Pancreas (tissue), 10 donors: ENCODE data around the gene DPH7. TPM values are rescaled to one million over a fixed set of nuclear protein-coding genes. Genes with fewer than 3 reads are reported as not detected.
A peak's percentile ranks its signal among the peaks of the same experiment; 100 is the strongest.
"Not testable (repeated sequence)": the region's sequence is repeated elsewhere in the genome, so short reads cannot be mapped to it uniquely, and the experiment has no call there.

Experiments used
- ATAC-seq, 4 donors: fragments of 200-7000 bp; cut with Tn5 transposase; one replicate each; pipeline versions ENCODE4 v1.8.0 to v1.9.1; 2020; ENCODE audit warnings: mild to moderate bottlenecking in 4 of 4, moderate library complexity in 4 of 4
- DNase-seq, 6 donors: peaks; one replicate each; pipeline ENCODE4 v3.0.0-alpha.2; 2020
- FAIRE-seq: peaks from 2 replicates; lab custom pipeline; 2012; peaks lifted over from hg19 to GRCh38; lab: Jason Lieb, UNC
- H3K27ac ChIP-seq, 4 donors: fragments of 200-600 bp; sonication (generic); 1 replicate in 3 of 4; 2 replicates in 1 of 4; pipeline versions ENCODE4 v1.5.0 to v1.8.0; 2020
- H3K27me3 ChIP-seq, 4 donors: fragments of 200-600 bp; one replicate each; pipeline ENCODE4 v1.8.0; 2021
- H3K36me3 ChIP-seq, 3 donors: fragments of 200-600 bp; sonication (generic) in 1 of 3; one replicate each; pipeline versions ENCODE4 v1.5.0 to v1.8.0; 2020 to 2021
- H3K4me1 ChIP-seq, 3 donors: fragments of 200-600 bp; one replicate each; pipeline ENCODE4 v1.8.0; 2021
- H3K4me3 ChIP-seq, 4 donors: fragments of 200-600 bp; sonication (generic) in 2 of 4; one replicate each; pipeline versions ENCODE4 v1.5.0 to v1.8.0; 2020 to 2021
- H3K9me3 ChIP-seq, 4 donors: fragments of 200-600 bp; one replicate each; pipeline ENCODE4 v1.8.0; 2021
- CTCF ChIP-seq, 4 donors: fragments of 200-600 bp; sonication (generic) in 3 of 4; IDR thresholded peaks; one replicate each; pipeline versions ENCODE4 v1.5.0 to v1.8.0; 2021; ENCODE audit warnings: antibody characterized with exemption in 4 of 4
- WGBS, 2 donors: extraction: QIAGEN DNeasy Blood & Tissue Kit; methylation state at CpG; one replicate each; pipeline ENCODE4 v1.1.7; 2013; 5-methylcytosine and 5-hydroxymethylcytosine counted together
- intact Hi-C, 3 donors: fragments of 100-400 bp; cut with DNase I; formaldehyde crosslinking; loops; one replicate each; pipeline versions ENCODE4 v1.11.1 to v1.14.2; 2022
- polyA plus RNA-seq, 2 donors: library from polyadenylated mRNA; stranded (reverse); fragments of 200-250 nt; gene quantifications; one replicate each; pipeline ENCODE4 v1.2.3, GENCODE V29; 2013
- total RNA-seq, 6 donors: library from RNA; stranded (reverse); fragmentation: NEBNext Ultra II Directional in 4 of 6; extraction: Animal tissue kit (Norgen Biotek cat#: 25700) in 4 of 6; gene quantifications; one replicate each; pipeline versions ENCODE4 v1.2.1 to v1.2.4, GENCODE V29; 2021 to 2023
- donor health status: healthy with polysubstance abuse.
- donor health status: DM: no; HTN: no; CAD: no; lungs with moderate emphysema.
- donor health status: DM: no; HTN: no; CAD: no.
- donor health status: control.
- donor health status: control.
- donor health status: Bipolar disorder and iron deficiency.
- donor health status: DM: yes; HTN: yes; CAD: no.
- donor health status: DM: no; HTN: no; CAD: no.
- donor health status: DM: no; HTN: no; CAD: no.
- donor health status: DM: yes; HTN: yes; CAD: no.

DPH7 gene
- total and polyA plus RNA-seq, 8 donors = 16.7 to 174 (median 24.8) TPM

- intact Hi-C loops = no loop called here
- no peak for TF ChIP-seq CTCF (IDR thresholded peaks at IDR 0.05)
- ATAC-seq = no peak
- Histone ChIP-seq H3K4me3 (no peak overlapping the region), H3K27me3 (no peaks in the 10 kb centered on the region), H3K27ac (no peak overlapping the region), H3K9me3 (no peaks in the 10 kb centered on the region), H3K4me1 (peaks cover 5 to 10% (median 7%) of the 10 kb centered on the region in 3 donors), H3K36me3 (peaks cover 0 to 23% (median 0%) of the 10 kb centered on the region in 3 donors)
- WGBS, 2 donors = 92 to 97% methylated on average over 16 of the region's 16 CpGs
- peak in 1 of 6 donors; percentile 70 for DNase-seq
- no peak for FAIRE-seq
These were observed 40.7 kb downstream of the DPH7 start for GRCh38 chr9:137538058-137538457.

- H3K4me3 ChIP-seq, H3K4me1 ChIP-seq, H3K27me3 ChIP-seq, DNase-seq, intact Hi-C loops, ATAC-seq, H3K27ac ChIP-seq, H3K9me3 ChIP-seq, FAIRE-seq: not testable (repeated sequence)
- H3K36me3 ChIP-seq = peaks cover 0 to 11% (median 0%) of the 10 kb centered on the region in 3 donors
- WGBS, 2 donors = 89 to 90% methylated on average over 14 to 16 of the region's 16 CpGs
These were observed 42.1 kb downstream of the DPH7 start for GRCh38 chr9:137536594-137537131.

GRCh38 chr9:137535120-137535428, 43.7 kb downstream of the DPH7 start:
- H3K36me3 ChIP-seq = peaks cover 0 to 6% (median 0%) of the 10 kb centered on the region in 3 donors
- peaks cover 5 to 10% (median 7%) of the 10 kb centered on the region in 3 donors for H3K4me1 ChIP-seq
- DNase-seq = no peak
- TF ChIP-seq CTCF (IDR thresholded peaks at IDR 0.05) = no peak
- no peaks in the 10 kb centered on the region for H3K9me3 ChIP-seq
- ATAC-seq = no peak
- intact Hi-C loops = no loop called here
- no peaks in the 10 kb centered on the region for H3K27me3 ChIP-seq
- peak overlapping the region in 1 of 4 donors; percentile 26 for H3K27ac ChIP-seq
- H3K4me3 ChIP-seq = no peak overlapping the region
- no peak for FAIRE-seq

GRCh38 chr9:137534256-137535119, 44.2 kb downstream of the DPH7 start:
- H3K27ac ChIP-seq = peak overlapping the region in 1 of 4 donors; percentile 26
- TF ChIP-seq CTCF (IDR thresholded peaks at IDR 0.05) = peak; percentile 41 to 60 (median 47)
- WGBS, 2 donors = 24 to 27% methylated on average over 19 of the region's 19 CpGs
- no peak overlapping the region for H3K4me3 ChIP-seq
- intact Hi-C loops = no loop called here
- H3K36me3 ChIP-seq = peaks cover 0 to 2% (median 0%) of the 10 kb centered on the region in 3 donors
- peaks cover 5 to 10% (median 7%) of the 10 kb centered on the region in 3 donors for H3K4me1 ChIP-seq
- ATAC-seq (peak; percentile 90 to 99 (median 98)), FAIRE-seq (peak; percentile 20), DNase-seq (peak in 4 of 6 donors; percentile 49 to 62 (median 56))
- no peaks in the 10 kb centered on the region for H3K9me3 ChIP-seq
- H3K27me3 ChIP-seq = no peaks in the 10 kb centered on the region

- 74 to 84% methylated on average over 10 of the region's 10 CpGs for WGBS, 2 donors
- H3K27ac ChIP-seq, H3K36me3 ChIP-seq, H3K9me3 ChIP-seq, H3K4me3 ChIP-seq, ATAC-seq, H3K27me3 ChIP-seq, FAIRE-seq, intact Hi-C loops, H3K4me1 ChIP-seq: not testable (repeated sequence)
- DNase-seq = peak in 1 of 6 donors; percentile 7
These were observed 45.7 kb downstream of the DPH7 start for GRCh38 chr9:137532891-137533468.
